IPS-18a (cell line): Measurements from ENCODE around the gene SUSD3.

Experiments
- H3K27ac ChIP-seq: one replicate; pipeline ENCODE4 v1.5.1; 2013; ENCODE audit warnings: low read length
- H3K27me3 ChIP-seq: one replicate; pipeline ENCODE4 v1.6.1; 2013; ENCODE audit warnings: mild to moderate bottlenecking, low read length; ENCODE audit not compliant: control insufficient read depth, insufficient read depth
- H3K36me3 ChIP-seq: one replicate; pipeline ENCODE4 v1.6.1; 2013; ENCODE audit warnings: low read depth, low read length; ENCODE audit not compliant: control insufficient read depth
- H3K4me1 ChIP-seq: one replicate; pipeline ENCODE4 v1.6.1; 2013; ENCODE audit warnings: low read depth, low read length; ENCODE audit not compliant: control insufficient read depth
- H3K4me3 ChIP-seq: one replicate; pipeline ENCODE4 v1.5.1; 2013; ENCODE audit warnings: low read length
- H3K9ac ChIP-seq: one replicate; pipeline ENCODE4 v1.6.1; 2013; ENCODE audit warnings: mild to moderate bottlenecking, low read length, moderate library complexity
- H3K9me3 ChIP-seq: one replicate; pipeline ENCODE4 v1.6.1; 2013; ENCODE audit warnings: low read depth, low read length; ENCODE audit not compliant: control insufficient read depth

The SUSD3 gene

DNA sequence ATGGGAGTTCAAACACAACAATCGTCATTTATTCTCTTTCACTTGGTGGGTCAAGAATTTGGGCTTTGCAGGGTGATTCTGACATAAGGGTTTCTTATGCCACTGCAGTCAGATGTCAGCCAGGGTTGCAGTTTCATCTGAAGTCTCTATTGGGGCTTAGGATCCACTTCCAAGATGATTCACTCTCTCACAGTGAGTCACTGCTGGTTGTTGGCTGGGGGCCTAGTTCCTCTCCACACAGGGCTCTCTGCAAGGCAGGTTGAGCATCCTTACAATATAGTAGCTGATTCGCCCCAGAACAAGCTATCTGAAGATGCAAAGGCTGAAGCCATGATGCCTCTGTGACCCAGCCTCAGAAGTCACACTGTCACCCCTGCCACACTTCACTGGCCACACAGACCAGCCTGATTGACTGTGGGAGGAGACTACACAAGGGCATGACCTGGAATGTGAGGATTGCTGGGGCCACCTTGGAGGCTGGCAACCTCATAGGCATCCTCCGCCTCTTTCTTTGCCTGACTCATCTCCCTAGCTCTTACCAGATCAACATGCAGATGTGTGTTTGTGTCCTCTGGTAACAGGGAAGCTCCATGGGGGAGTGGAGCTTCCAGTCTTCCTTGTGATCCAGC lies 33.1 kb downstream of the SUSD3 start:
- H3K4me3 ChIP-seq = no peak overlapping the region
- H3K27me3 ChIP-seq = no peaks in the 10 kb centered on the region
- no peaks in the 10 kb centered on the region for H3K9me3 ChIP-seq
- no peak overlapping the region for H3K27ac ChIP-seq
- H3K36me3 ChIP-seq = no peaks in the 10 kb centered on the region
- H3K9ac ChIP-seq = no peak overlapping the region
- H3K4me1 ChIP-seq = no peaks in the 10 kb centered on the region

DNA sequence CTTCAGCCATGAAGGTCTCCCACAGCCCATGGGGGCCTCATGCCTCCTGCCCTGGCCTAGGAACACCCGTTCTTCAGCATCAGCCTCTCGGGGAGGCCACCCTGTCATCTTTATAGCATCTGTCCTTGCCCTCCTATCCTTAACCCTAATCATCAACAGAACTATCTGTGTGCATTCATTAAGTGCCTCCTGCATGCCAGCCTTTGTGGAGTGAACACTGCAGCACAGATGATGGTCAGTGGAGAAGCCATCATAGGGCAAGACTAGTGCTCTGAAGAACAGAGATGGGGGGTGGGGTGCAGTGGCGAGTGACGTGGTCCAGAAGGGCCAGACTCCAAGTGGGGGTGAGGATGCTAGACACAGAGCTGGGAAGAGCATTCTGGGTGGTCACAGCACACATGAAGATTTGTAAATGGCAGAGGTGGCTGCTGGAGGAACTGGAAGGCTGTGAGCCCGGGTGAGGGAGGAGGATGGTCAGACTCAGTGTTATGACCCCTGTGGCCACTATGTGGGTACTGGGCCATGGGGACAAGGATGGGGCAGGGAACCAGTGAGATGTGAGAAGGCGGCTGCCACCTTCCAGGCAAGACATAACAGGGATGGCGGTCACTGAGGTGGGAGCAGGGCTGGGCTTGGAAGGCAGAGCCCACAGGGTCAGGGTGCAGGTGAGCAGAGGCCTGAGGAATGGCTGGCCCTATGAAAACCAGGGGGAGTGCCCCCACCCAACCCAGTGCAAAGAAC lies 33.9 kb downstream of the SUSD3 start:
- H3K4me3 ChIP-seq = no peak overlapping the region
- no peak overlapping the region for H3K9ac ChIP-seq
- peaks cover 6% of the 10 kb centered on the region for H3K27me3 ChIP-seq
- H3K36me3 ChIP-seq = no peaks in the 10 kb centered on the region
- no peaks in the 10 kb centered on the region for H3K9me3 ChIP-seq
- H3K4me1 ChIP-seq = peaks cover 3% of the 10 kb centered on the region
- no peak overlapping the region for H3K27ac ChIP-seq

- Histone ChIP-seq H3K27me3 (peaks cover 6% of the 10 kb centered on the region), H3K4me3 (no peak overlapping the region), H3K4me1 (peaks cover 3% of the 10 kb centered on the region), H3K9me3 (no peaks in the 10 kb centered on the region), H3K9ac (no peak overlapping the region), H3K36me3 (no peaks in the 10 kb centered on the region), H3K27ac (no peak overlapping the region)
Measured at GRCh38 chr9:93093127-93093876, 34.8 kb downstream of the SUSD3 start.

DNA sequence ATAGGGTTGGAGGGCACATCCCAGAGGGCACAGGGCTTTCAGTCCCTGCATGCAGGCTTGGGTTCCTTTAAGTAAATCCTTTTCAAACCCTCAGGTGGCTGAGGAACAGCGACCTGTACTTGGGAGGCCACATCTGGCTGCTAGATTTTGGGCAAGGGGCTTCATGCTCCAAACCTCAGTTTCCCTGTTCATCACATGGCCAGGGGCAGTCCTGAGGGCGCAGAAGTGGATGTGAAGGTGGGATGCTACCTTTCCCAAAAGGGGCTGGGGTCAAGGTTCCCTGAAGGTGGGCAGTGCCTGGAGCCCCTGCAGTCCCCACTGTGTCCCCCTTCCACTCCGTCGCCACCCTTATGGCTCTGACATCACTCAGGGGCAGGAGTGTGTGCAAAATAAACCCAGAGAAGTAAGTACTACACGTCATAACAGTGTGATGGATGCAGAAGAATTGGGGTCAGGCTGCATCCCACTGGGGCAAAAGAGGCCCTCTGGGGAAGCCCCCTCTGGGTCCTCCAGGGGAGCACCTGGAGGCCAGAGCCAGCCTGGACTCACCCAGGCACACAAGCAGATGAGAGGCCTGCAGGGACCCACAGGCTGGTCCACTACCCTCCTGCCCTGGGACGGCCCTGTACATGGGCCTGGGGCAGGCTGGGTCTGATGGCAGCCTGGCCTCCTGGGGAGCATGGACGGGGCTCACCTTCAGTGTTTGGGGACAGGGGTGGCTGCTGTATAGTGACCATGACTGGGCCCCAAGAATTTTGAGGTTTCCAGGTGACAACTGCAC lies 35.6 kb downstream of the SUSD3 start:
- Histone ChIP-seq H3K9ac (no peak overlapping the region), H3K4me1 (peaks cover 3% of the 10 kb centered on the region), H3K4me3 (no peak overlapping the region), H3K27ac (no peak overlapping the region), H3K9me3 (no peaks in the 10 kb centered on the region), H3K36me3 (no peaks in the 10 kb centered on the region), H3K27me3 (peaks cover 6% of the 10 kb centered on the region)

- Histone ChIP-seq H3K36me3 (no peaks in the 10 kb centered on the region), H3K4me1 (peaks cover 3% of the 10 kb centered on the region), H3K4me3 (peak overlapping the region; percentile 63), H3K9me3 (no peaks in the 10 kb centered on the region), H3K27me3 (peaks cover 6% of the 10 kb centered on the region), H3K27ac (no peak overlapping the region), H3K9ac (peak overlapping the region; percentile 65)
Measured at GRCh38 chr9:93094658-93095204, 36.2 kb downstream of the SUSD3 start.

GRCh38 chr9:93095205-93096130 lies 37.0 kb downstream of the SUSD3 start:
- Histone ChIP-seq H3K4me1 (peaks cover 3% of the 10 kb centered on the region), H3K27me3 (peaks cover 6% of the 10 kb centered on the region), H3K36me3 (no peaks in the 10 kb centered on the region), H3K4me3 (peak overlapping the region; percentile 63), H3K9ac (peak overlapping the region; percentile 65), H3K9me3 (no peaks in the 10 kb centered on the region), H3K27ac (peak overlapping the region; percentile 49)

- Histone ChIP-seq H3K9ac (peak within 1 kb of the TSS; percentile 65), H3K27me3 (peaks cover 6% of the 10 kb centered on the region), H3K4me1 (peaks cover 3% of the 10 kb centered on the region), H3K9me3 (no peaks in the 10 kb centered on the region), H3K4me3 (peak within 1 kb of the TSS; percentile 81), H3K27ac (peak within 1 kb of the TSS; percentile 49), H3K36me3 (no peaks in the 10 kb centered on the region)
Measured at GRCh38 chr9:93096131-93096802, 37.8 kb downstream of the SUSD3 start, which contains the start of gene CARD19. Gene CARD19 (plus strand): TSS chr9:93096217. CDS start chr9:93096346, 129 bp downstream.

DNA sequence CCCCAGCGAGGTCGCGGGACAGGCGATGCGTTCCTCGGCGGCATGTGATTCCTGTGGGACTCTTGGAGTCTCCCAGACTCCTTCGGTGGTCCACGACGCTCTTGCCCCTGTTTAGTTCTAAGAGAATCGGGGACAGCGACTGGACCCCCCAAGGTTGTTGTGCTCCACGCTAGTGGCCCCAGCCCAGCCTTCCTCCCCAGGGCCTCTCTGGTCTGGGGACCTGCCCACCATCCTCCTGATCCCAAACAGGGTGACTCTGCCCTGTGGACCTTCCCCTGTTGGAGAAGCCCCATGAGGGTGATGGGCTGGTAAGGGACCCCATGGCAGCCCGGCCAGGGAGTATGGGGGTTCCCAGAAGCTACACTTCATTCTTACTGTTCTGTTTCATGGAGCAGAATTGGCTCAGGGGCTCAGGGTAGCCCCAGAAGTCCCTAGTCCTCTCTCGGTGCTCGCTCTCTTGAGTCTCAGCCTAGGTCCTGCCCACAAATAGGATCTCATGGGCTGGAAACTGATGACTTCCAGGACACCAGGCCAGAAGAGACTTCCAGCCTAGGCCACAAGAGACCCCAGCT lies 38.4 kb downstream of the SUSD3 start:
- H3K9ac ChIP-seq = peak overlapping the region; percentile 24
- no peaks in the 10 kb centered on the region for H3K36me3 ChIP-seq
- H3K9me3 ChIP-seq = no peaks in the 10 kb centered on the region
- H3K27me3 ChIP-seq = peaks cover 6% of the 10 kb centered on the region
- peak overlapping the region; percentile 81 for H3K4me3 ChIP-seq
- H3K4me1 ChIP-seq = peaks cover 3% of the 10 kb centered on the region
- H3K27ac ChIP-seq = no peak overlapping the region

- Histone ChIP-seq H3K27ac (no peak overlapping the region), H3K9me3 (no peaks in the 10 kb centered on the region), H3K4me1 (peaks cover 3% of the 10 kb centered on the region), H3K9ac (no peak overlapping the region), H3K4me3 (no peak overlapping the region), H3K27me3 (peaks cover 6% of the 10 kb centered on the region), H3K36me3 (no peaks in the 10 kb centered on the region)
Measured at GRCh38 chr9:93097511-93098201, 39.2 kb downstream of the SUSD3 start.
